K562 (cell line): ENCODE measurements around the gene TUBB4B. TPM values are rescaled to one million over a fixed set of nuclear protein-coding genes. Genes with fewer than 3 reads are reported as not detected.

Experiments used
- ATAC-seq: fragments of 200-7000 bp; cut with Tn5 transposase; 3 replicates; pipeline ENCODE4 v1.9.1; 2020; ENCODE audit warnings: moderate library complexity
- BruUV-seq: library from RNA; stranded (reverse); fragments of 400-500 nt; replicated peaks from 2 replicates; lab custom pipeline; 2021; lab: Mats Ljungman, UMichigan
- CTCF ChIA-PET: fragments of 300-600 bp; formaldehyde crosslinking; extraction: SDS; loops from one replicate; lab custom pipeline; 2021; ENCODE audit warnings: low intra/inter-chr PET ratio; lab: Yijun Ruan, JAX
- POLR2A ChIA-PET: fragments of 300-600, 350-650 bp; sonication (Branson Sonifier 250); formaldehyde crosslinking; extraction: SDS; loops from one replicate; lab custom pipeline; 2021; ENCODE audit warnings: antibody characterized with exemption, inconsistent platforms; lab: Yijun Ruan, JAX
- DNase-seq, 4 experiments: peaks; one replicate each; pipeline versions ENCODE4 v3.0.0 to v3.0.0-alpha.2; 2011 to 2018; ENCODE audit warnings: low spot score in 3 of 4, mixed read lengths in 3 of 4; ENCODE audit errors: extremely low read depth in 1 of 4
- FAIRE-seq: peaks from 2 replicates; lab custom pipeline; 2011; peaks lifted over from hg19 to GRCh38; lab: Jason Lieb, UNC
- H2AFZ ChIP-seq: 2 replicates; pipeline ENCODE4 v1.6.0; 2011; ENCODE audit warnings: low read depth, low read length, control low read depth, inconsistent platforms
- H3K27ac ChIP-seq: fragments of 200-600 bp; 3 replicates; pipeline ENCODE4 v1.8.0; 2011; ENCODE audit warnings: low read depth, mild to moderate bottlenecking, control low read depth, inconsistent platforms, low read length, moderate library complexity, mixed read lengths; ENCODE audit errors: extremely low read depth
- H3K27me3 ChIP-seq, 2 experiments: fragments of 300-600 bp in 1 of 2; 2 replicates in 1 of 2; 3 replicates in 1 of 2; pipeline versions ENCODE4 v1.6.0 to v1.8.0; 2011; ENCODE audit warnings: inconsistent platforms in 2 of 2, low read length in 2 of 2, mild to moderate bottlenecking in 1 of 2, mixed read lengths in 1 of 2, moderate library complexity in 1 of 2; ENCODE audit not compliant: control insufficient read depth in 2 of 2, insufficient read depth in 2 of 2
- H3K36me3 ChIP-seq: fragments of 300-600 bp; 3 replicates; pipeline ENCODE4 v1.8.0; 2011; ENCODE audit warnings: mild to moderate bottlenecking, low read length, inconsistent platforms; ENCODE audit not compliant: control insufficient read depth, insufficient read depth
- H3K4me1 ChIP-seq, 2 experiments: fragments of 200-600 bp in 1 of 2; replicated peaks in 1 of 2; 2 replicates in 1 of 2; 3 replicates in 1 of 2; pipeline versions ENCODE4 v1.5.1 to v1.8.0; 2011; ENCODE audit warnings: inconsistent platforms in 2 of 2, low read length in 2 of 2, mild to moderate bottlenecking in 1 of 2, mixed read lengths in 1 of 2, moderate library complexity in 1 of 2; ENCODE audit not compliant: control insufficient read depth in 2 of 2, insufficient read depth in 2 of 2
- H3K4me2 ChIP-seq: 2 replicates; pipeline ENCODE4 v1.6.1; 2011; ENCODE audit warnings: low read length, control low read depth, inconsistent platforms, mixed read lengths; ENCODE audit not compliant: insufficient read depth
- H3K4me3 ChIP-seq: fragments of 200-600 bp; sonication (generic), shearing (Covaris generic); 2 replicates; pipeline ENCODE4 v1.5.1; 2016; ENCODE audit warnings: control low read depth, inconsistent platforms
- H3K79me2 ChIP-seq: fragments of 200-600 bp; 3 replicates; pipeline ENCODE4 v1.8.0; 2011; ENCODE audit warnings: low read length, inconsistent platforms; ENCODE audit not compliant: control insufficient read depth, insufficient read depth
- H3K9ac ChIP-seq, 2 experiments: 2 replicates each; pipeline versions ENCODE4 v1.6.0 to v1.6.1; 2011; ENCODE audit warnings: low read depth in 2 of 2, low read length in 2 of 2, control low read depth in 1 of 2, inconsistent platforms in 1 of 2, mild to moderate bottlenecking in 1 of 2, mixed read lengths in 1 of 2; ENCODE audit not compliant: insufficient read depth in 1 of 2
- H3K9me1 ChIP-seq: one replicate; pipeline ENCODE4 v1.6.0; 2011; ENCODE audit warnings: inconsistent platforms, mild to moderate bottlenecking, low read length, moderate library complexity; ENCODE audit not compliant: control insufficient read depth, insufficient read depth
- H3K9me3 ChIP-seq: replicated peaks from 2 replicates; pipeline ENCODE4 v1.5.1; 2011; ENCODE audit warnings: low read depth, low read length, inconsistent platforms; ENCODE audit not compliant: control insufficient read depth, insufficient read depth
- H4K20me1 ChIP-seq: replicated peaks from 2 replicates; pipeline ENCODE4 v1.6.1; 2011; ENCODE audit warnings: low read length, inconsistent platforms, mixed read lengths; ENCODE audit not compliant: control insufficient read depth, insufficient read depth
- CBFA2T3 ChIP-seq: fragments of 450-650 bp; IDR thresholded peaks from 2 replicates; pipeline ENCODE4 v1.6.1; 2017
- MED1 ChIP-seq: sonication (generic); formaldehyde crosslinking; IDR thresholded peaks from 2 replicates; pipeline ENCODE4 v1.8.1; 2023; ENCODE audit warnings: missing genetic modification reagents, borderline replicate concordance
- NR2C2 ChIP-seq, 2 experiments: fragments of 200-800 bp in 1 of 2; sonication (Bioruptor generic) in 1 of 2; sonication (generic) in 1 of 2; formaldehyde crosslinking in 1 of 2; IDR thresholded peaks; 2 replicates each; pipeline versions ENCODE4 v1.6.1 to v1.8.0; 2016 to 2022; ENCODE audit warnings: mild to moderate bottlenecking in 1 of 2, missing compliant biosample characterization in 1 of 2, missing genetic modification characterization in 1 of 2, missing genetic modification reagents in 1 of 2
- NR4A1 ChIP-seq, 2 experiments: fragments of 250-450 bp in 1 of 2; fragments of 450-650 bp in 1 of 2; sonication (Bioruptor Pico) in 1 of 2; IDR thresholded peaks; 2 replicates each; pipeline versions ENCODE4 v1.4.0 to v1.6.1; 2016 to 2020; ENCODE audit warnings: mild to moderate bottlenecking in 2 of 2, missing compliant biosample characterization in 1 of 2, missing genetic modification characterization in 1 of 2, moderate library complexity in 1 of 2
- ZNF23 ChIP-seq: fragments of 250-450 bp; sonication (Bioruptor Pico); IDR thresholded peaks from 2 replicates; pipeline ENCODE4 v1.4.0; 2020; ENCODE audit warnings: mild to moderate bottlenecking
- ZNF644 ChIP-seq: fragments of 200-800 bp; sonication (Bioruptor generic); IDR thresholded peaks from 2 replicates; pipeline ENCODE4 v1.6.1; 2016; ENCODE audit warnings: low read depth, missing genetic modification characterization, missing compliant biosample characterization
- ZNF740 ChIP-seq, 3 experiments: fragments of 200-800 bp in 1 of 3; sonication (Bioruptor generic) in 1 of 3; sonication (generic) in 1 of 3; formaldehyde crosslinking in 1 of 3; IDR thresholded peaks; 2 replicates each; pipeline versions ENCODE4 v1.6.1 to v1.8.0; 2016 to 2022; ENCODE audit warnings: mild to moderate bottlenecking in 2 of 3, missing compliant biosample characterization in 2 of 3, missing genetic modification characterization in 2 of 3, missing genetic modification reagents in 1 of 3
- WGBS: fragments of 100-300 bp; shearing (Covaris generic); methylation state at CpG from one replicate; pipeline ENCODE4 v1.1.6; 2016; ENCODE audit warnings: low coverage, mixed read lengths; ENCODE audit not compliant: insufficient coverage; ENCODE audit errors: missing lambda C conversion rate; 5-methylcytosine and 5-hydroxymethylcytosine counted together
- in situ Hi-C: fragments of 300-500 bp; cut with MboI; formaldehyde crosslinking; loops from 4 replicates; pipeline ENCODE4 v1.15.0; 2018; ENCODE audit warnings: inconsistent platforms, mixed read lengths
- intact Hi-C: fragments of 100-400 bp; cut with micrococcal nuclease; formaldehyde crosslinking; loops from 2 replicates; pipeline ENCODE4 v1.14.2; 2022
- polyA plus RNA-seq, 8 experiments: library from polyadenylated mRNA; depleted of rRNA in 4 of 8; stranded (reverse) in 5 of 8; unstranded in 3 of 8; fragments of >200 nt; fragmentation: Nextera tagmentation in 2 of 8; fragmentation: Illumina TruSeq in 1 of 8; extraction: Ambion mirVana in 2 of 8; extraction: Trizol in 1 of 8; gene quantifications; 2 replicates each; pipeline versions ENCODE4 v1.2.1 to v1.2.3, GENCODE V29; 2011 to 2014; ENCODE audit warnings: inconsistent platforms in 1 of 8, missing spikeins in 1 of 8
- total RNA-seq, 7 experiments: library from RNA; depleted of rRNA in 6 of 7; stranded (reverse); fragments of >200 nt in 6 of 7; fragmentation: Illumina TruSeq in 2 of 7; extraction: Trizol in 2 of 7; gene quantifications; 2 replicates each; pipeline versions ENCODE4 v1.2.1 to v1.2.3, GENCODE V29; 2011 to 2021; ENCODE audit warnings: low replicate concordance in 1 of 7

The TUBB4B gene
- total and polyA plus RNA-seq, 9 of the 15 experiments (the other 6 are each of a cell fraction or from before 2014, with no cell fraction given): 24.1 to 443 (median 268) TPM

DNA sequence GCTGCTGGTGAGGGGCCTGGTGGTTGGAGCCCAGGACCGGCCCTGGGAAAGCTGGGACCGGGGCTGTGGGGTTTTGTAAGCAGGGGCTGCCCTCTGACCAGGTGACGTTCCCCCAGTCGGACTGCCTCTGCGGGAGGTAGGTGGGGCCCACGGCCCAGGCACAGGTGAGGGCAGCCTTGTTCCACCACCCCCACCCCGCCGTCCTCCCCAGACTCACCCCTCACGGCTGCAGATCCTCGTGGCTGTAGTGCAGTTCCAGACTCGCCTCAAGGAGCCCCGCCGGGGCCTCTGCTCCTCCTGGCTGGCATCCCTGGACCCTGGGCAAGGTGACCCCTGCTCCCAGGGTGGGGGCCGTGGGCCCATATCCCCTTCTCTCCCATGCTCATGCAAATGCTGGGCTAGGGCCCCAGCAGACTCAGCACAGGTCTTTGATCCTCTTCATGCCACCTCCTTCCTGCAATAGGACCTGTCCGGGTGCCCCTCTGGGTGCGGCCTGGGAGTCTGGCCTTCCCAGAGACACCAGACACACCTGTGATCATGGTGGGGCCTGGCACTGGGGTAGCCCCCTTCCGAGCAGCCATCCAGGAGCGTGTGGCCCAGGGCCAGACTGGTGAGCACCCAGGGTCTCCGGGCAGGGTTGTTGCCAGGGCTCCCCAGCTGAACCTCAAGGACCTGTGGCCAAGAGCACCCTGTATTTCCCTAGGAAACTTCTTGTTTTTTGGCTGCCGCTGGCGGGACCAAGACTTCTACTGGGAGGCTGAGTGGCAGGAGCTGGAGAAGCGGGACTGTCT lies 25.7 kb upstream of the TUBB4B start:
- in situ Hi-C loops: no loop called here
- BruUV-seq: no TSS peak
- POLR2A ChIA-PET: interaction anchor here (0.7 to 1.2 kb wide), 4 partner anchors 9 to 27 kb away, joined by 3 to 5 read pairs (median 4); partner anchors contain the start of gene TUBB4B

More for the DNA sequence above, 25.7 kb upstream of the TUBB4B start:
- DNase-seq (no peak), ATAC-seq (no peak), FAIRE-seq (no peak)
- H3K27me3 ChIP-seq: no peaks in the 10 kb centered on the region
- peaks cover 18% of the 10 kb centered on the region; the same call in 2 of the 3 replicates for H3K79me2 ChIP-seq
- no peaks in the 10 kb centered on the region for H3K9me3 ChIP-seq
- no peak overlapping the region for H3K4me3 ChIP-seq
- intact Hi-C loops: no loop called here
- peaks cover 3% of the 10 kb centered on the region; the same call in 1 of the 2 replicates for H4K20me1 ChIP-seq
- H3K4me1 ChIP-seq: peaks cover 27 to 81% of the 10 kb centered on the region in 2 experiments
- H3K9me1 ChIP-seq: no peaks in the 10 kb centered on the region
- H3K36me3 ChIP-seq: peaks cover 39% of the 10 kb centered on the region; the same call in 2 of the 3 replicates
- peak overlapping the region in 1 of 2 experiments; percentile 92; a peak in 1 of 4 replicates for H3K9ac ChIP-seq
- TF ChIP-seq ZNF740 (CRISPR knock-in tag; IDR thresholded peaks at IDR 0.05): no peak
- TF ChIP-seq ZNF740 (tag; IDR thresholded peaks at IDR 0.05): no peak
- TF ChIP-seq ZNF644: no peak
- no peak for TF ChIP-seq CBFA2T3
- no peak for TF ChIP-seq ZNF23 (CRISPR knock-in tag)
- no peak for TF ChIP-seq NR4A1 (CRISPR knock-in tag; IDR thresholded peaks at IDR 0.05)
- no peak for TF ChIP-seq NR4A1 (tag; IDR thresholded peaks at IDR 0.05)
- TF ChIP-seq NR2C2 (CRISPR knock-in tag; IDR thresholded peaks at IDR 0.05): no peak
- no peak for TF ChIP-seq NR2C2 (tag; IDR thresholded peaks at IDR 0.05)
- no peak for TF ChIP-seq MED1
- WGBS: 89% methylated on average over 18 of the region's 22 CpGs
- H3K4me2 ChIP-seq: no peak overlapping the region
- CTCF ChIA-PET: no interaction called here
- no peak overlapping the region for H2AFZ ChIP-seq
- H3K27ac ChIP-seq: no peak overlapping the region
